HG03558 (cell line): ENCODE data around the gene SERINC2.

Source experiments
- ATAC-seq: cut with Tn5 transposase; IDR thresholded peaks from one replicate; pipeline ENCODE4 v1.9.1; 2021; ENCODE audit warnings: moderate number of reproducible peaks; ENCODE audit not compliant: unreplicated experiment; ENCODE audit errors: extremely low read depth

SERINC2 gene

DNA sequence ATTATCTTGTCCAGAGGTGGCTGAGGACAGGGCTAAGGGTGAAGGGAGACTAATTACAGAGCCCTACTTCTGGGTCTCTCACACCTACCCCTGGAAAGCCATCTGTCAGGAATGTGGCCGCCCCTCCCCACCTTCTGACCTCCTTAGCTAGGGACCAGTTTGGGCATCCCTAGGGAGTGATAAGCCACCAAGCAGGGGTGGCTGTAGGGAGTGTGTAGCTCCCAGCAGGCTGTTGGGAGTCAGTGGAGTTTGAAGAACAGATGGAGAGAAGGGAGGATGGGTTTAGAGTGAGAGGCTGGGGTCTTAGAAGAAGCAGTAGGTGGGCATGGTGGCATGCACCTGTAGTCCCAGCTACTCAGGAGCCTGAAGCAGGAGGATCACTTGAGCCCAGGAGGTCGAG, 808 bp upstream of the SERINC2 start:
- no peak for ATAC-seq

- ATAC-seq = no peak
Observed at GRCh38 chr1:31413405-31414001, 490 bp downstream of the SERINC2 start.

DNA sequence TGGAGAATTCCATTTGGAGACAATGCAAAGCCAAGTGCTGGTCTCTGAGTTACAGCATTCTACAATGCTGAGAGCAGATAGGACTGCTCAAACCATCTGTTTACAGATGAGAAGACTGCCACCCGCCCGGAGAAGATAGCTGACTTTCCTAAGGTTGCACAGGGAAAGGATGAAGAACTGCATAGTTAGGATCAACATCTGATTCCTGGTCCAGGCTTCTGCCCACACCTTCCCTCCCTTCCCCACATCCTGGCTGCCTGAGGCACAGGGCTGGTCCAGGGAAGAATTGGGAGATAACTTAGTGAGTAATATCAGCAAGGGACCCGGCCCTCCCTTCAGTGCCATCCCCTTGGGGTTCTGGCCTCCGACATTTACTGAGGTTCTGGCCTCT, 2.0 kb downstream of the SERINC2 start:
- ATAC-seq = no peak

- ATAC-seq = no peak
Observed at GRCh38 chr1:31415658-31416057, 2.6 kb downstream of the SERINC2 start.

DNA sequence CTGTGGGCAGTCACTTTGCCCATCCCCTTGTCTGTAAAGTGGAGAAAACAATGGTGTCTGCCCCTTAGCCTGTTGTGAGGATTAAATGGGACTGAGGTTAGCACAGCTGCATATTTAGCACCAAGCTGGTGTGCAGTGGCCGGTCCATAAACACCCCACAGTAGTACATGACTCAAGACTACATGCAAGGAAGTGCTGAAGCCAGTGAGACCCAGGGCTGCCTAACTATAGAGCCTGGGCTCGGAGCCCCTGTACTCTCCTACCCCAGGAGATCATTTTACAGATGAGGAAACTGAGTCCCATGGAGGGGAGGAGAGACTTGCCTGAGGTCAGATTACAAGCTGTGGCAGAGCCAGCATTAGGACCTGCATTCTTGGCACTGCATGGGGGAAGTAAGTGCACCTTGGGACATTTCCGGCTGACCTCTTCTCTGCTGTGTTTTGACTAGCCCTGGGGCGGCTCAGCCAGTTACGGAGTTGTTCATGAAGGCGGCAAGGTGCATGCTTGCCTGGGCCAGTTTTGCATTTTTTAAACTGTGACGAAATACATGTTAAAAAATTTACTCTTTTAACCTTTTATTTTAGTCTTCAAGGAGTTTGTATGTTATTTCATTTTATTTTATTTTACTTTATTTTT, 3.2 kb downstream of the SERINC2 start:
- ATAC-seq = no peak

DNA sequence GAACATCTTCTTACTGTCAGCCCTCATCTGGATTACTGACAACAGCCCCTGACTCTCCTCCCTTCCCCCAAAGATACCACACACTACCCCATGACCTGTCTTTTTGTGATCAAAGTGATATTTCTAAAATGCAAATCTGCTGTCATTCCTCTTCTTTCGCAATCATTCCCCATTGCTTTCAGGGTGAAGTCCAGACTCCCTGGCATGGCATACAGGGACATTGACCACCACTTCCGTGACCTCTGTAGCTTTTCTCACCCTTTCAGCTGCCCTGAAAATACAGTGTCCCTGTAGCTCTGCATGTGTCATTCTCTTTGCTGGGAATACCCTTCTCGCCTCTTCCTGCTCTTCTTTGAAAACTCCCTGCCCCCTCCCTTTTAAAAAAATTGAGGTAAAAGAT, 4.1 kb downstream of the SERINC2 start:
- no peak for ATAC-seq

DNA sequence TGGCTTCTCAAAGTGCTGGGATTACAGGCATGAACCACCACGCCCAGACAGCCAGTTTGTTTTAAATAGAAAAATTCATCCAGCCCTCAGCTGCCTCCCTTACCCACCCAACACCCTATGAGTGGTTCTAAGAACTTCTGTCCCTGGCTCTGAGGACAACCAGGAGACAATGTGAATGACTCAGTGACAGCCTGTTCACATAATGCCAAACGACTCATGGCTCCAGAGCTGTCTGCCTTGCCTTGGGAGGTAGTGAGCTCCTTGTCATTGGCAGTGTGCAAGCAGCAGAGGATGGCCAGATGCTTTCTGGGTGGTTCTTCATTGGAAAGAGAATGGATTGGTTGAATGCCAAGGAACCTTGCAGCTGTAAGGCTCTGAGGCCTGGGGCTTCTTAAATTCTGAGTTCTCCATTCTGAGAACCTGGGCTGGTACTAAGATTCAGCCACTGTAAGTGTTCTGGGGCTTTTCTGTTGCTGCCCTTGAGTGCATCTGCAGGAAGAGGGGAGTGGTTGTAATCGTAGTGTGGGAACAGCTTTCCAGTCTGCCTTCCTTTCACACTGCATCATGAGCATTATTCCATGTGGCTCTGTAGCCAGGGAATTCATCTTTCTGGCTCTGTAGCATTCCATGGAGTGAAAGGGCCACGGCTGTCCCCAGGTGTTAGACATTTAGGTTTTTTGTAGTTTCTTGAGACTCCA, 5.8 kb downstream of the SERINC2 start:
- ATAC-seq = no peak

DNA sequence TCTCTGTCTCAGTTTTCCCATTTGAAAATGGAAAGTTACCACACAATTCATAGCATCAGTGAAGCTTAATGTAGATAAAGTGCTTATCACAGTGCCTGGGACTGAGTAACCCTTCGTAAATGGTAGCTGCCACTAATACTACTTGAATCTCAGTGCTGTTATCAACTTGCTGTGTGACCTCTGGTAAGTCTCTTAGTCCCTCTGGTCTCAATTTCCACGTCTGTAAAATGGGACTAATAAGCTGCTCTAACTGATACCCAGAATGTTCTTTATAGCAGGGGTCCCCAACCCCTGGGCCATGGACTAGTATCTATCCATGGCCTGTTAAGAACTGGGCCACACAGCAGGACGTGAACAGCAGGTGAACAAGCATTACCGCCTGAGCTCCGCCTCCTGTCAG, 7.7 kb downstream of the SERINC2 start:
- no peak for ATAC-seq

DNA sequence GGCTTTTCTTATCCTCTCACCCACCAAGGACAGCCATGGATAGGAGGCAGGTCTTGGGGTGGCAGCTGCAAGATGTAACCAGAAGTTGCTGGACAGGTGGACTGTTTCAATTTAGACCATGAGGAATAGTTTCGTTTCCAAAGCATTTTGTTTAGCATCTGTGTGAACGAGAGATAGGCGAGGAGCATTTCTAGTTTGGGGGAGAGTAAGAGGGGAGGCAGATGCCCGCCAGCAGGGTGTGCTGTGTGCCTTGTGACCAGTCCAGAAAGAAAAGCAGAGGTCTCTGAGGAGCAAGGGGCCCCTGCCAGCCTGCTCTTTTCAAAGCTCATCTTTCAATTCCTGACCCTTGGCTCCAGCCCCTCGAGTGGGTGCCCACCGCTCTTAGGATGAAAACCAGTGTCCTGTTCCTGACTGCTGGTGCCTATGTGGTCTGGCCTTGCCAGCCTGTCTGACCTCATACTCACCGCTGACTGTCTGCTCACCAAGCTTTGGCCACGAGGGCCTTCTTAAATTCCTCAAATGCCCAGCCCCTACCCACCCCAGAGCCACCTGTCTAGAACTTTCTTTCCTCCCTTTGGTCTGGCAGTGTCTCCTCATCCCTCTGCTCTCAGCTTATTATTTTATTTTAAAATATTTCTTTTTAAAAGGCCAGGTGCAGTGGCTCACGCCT, 8.5 kb downstream of the SERINC2 start:
- ATAC-seq = no peak

DNA sequence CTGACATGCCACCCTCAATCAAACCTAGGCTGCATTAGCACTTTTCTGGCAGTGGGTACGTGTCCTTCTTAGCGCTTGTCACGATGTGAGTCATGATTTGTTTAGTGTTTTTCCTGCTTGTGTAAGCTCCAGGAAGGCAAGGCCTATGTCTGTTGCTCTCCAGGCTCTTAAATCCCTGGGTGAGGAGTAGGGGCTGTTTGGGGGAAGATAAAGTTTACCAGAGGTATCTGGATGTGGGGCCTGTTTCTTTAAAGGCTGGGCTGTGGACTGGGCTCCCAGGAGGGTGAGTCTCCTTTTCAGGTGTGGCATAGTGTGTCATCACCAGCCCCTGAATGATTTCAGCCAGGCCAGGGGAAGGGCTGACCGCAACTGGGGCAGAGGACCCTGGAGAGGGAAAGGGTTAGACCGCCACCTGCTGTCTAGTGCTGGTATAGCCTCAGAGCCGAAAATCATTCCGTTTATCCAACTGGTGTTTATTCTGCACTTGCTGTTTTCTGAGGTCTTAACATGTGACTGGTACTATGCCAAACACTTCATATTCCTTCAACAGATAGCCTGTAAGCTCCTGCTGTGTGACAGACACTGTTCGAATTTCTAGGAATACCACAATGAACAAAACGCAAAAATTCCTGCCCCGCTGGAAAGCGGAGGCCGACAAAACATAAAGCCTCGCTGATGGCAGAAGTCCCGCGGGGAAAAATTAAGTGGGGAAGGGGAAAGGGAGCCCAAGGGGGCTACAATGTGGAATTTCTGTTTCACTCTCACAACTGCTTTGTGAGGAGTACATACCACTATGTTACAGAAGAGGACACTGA, 9.7 kb downstream of the SERINC2 start:
- no peak for ATAC-seq

DNA sequence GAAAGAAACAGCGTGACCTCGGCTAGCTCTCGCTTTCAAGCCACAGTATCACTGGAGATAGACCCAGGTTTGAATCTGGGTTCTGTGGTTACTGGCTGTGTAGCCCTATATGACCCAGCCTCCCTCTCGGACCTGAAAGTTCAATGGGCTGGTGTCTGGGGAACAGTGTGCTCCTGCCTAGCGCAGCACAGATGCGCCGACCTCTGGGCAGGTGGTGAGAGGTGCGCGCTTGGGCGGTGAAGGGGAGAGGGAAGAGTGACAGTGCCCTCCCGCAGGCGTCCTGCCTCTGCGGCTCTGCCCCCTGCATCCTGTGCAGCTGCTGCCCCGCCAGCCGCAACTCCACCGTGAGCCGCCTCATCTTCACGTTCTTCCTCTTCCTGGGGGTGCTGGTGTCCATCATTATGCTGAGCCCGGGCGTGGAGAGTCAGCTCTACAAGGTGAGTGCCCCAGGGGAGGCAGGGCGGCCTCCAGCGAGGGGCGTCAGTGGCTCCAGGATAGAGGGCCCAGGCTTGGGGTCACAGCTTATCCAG, 10.5 kb downstream of the SERINC2 start:
- peak; percentile 63 for ATAC-seq

DNA sequence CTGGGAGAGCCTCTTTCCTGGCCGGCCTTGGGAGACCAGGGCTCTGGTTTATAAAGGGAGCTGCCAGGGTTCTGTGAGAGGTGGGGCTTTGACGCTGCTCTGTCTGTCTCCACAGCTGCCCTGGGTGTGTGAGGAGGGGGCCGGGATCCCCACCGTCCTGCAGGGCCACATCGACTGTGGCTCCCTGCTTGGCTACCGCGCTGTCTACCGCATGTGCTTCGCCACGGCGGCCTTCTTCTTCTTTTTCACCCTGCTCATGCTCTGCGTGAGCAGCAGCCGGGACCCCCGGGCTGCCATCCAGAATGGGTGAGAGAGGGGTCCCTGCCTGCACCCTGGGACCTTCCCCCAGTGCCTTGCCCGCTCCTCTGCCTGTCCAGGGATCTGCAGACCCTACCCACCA, 11.6 kb downstream of the SERINC2 start:
- no peak for ATAC-seq

DNA sequence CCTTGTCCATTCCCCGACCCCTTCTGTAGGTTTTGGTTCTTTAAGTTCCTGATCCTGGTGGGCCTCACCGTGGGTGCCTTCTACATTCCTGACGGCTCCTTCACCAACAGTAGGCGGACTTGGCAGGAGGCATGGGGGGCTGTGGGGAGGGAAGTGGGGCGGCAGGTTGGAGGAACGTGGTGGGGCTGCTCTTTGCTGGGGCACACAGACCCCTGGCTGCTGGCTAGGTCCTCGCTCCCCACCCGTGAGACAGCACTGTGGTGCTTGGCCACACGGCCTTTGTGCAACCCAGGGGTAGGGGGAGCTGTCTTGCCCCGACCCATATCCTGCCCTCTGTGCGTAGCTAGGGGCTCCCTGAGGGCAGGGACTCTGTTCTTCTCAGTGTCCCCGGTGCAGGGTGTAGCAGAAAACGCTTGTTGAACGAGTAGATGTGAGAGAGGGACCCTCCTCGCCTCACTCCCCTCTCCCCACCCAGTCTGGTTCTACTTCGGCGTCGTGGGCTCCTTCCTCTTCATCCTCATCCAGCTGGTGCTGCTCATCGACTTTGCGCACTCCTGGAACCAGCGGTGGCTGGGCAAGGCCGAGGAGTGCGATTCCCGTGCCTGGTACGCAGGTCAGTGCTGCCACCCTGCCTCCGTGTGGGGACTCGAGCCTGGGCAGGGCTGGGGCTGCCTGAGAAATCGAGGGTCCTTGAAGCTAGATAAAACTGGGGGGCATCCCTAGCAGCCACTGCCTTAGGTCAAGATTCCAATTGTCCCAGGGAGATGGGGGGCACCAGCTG, 12.5 kb downstream of the SERINC2 start:
- no peak for ATAC-seq

DNA sequence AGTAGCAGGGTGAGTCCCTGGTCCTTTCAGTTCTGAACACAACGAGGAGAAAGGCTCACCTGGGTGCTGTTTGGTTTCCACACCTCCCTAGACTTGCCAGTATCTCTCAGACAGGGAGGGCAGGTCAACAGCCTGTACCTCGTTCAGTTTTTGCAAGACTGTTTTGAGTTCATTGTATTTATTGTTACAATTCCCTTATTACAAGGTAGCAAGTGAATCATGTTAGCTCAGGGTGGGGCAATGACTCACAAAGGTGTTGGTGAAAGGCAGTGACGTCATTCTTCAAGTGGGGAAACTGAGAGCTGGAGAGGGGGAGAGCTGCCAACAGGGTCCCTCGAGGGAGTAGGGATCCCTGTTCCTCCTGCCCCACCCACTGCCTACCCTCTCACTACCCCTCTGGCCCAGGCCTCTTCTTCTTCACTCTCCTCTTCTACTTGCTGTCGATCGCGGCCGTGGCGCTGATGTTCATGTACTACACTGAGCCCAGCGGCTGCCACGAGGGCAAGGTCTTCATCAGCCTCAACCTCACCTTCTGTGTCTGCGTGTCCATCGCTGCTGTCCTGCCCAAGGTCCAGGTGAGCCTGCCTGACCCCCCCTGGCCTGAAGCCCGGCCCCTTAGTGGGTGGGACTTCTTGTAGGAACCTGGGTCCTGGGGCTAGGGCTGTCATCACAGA, 13.4 kb downstream of the SERINC2 start:
- no peak for ATAC-seq

- ATAC-seq = no peak
Observed at GRCh38 chr1:31427322-31427721, 14.3 kb downstream of the SERINC2 start.

DNA sequence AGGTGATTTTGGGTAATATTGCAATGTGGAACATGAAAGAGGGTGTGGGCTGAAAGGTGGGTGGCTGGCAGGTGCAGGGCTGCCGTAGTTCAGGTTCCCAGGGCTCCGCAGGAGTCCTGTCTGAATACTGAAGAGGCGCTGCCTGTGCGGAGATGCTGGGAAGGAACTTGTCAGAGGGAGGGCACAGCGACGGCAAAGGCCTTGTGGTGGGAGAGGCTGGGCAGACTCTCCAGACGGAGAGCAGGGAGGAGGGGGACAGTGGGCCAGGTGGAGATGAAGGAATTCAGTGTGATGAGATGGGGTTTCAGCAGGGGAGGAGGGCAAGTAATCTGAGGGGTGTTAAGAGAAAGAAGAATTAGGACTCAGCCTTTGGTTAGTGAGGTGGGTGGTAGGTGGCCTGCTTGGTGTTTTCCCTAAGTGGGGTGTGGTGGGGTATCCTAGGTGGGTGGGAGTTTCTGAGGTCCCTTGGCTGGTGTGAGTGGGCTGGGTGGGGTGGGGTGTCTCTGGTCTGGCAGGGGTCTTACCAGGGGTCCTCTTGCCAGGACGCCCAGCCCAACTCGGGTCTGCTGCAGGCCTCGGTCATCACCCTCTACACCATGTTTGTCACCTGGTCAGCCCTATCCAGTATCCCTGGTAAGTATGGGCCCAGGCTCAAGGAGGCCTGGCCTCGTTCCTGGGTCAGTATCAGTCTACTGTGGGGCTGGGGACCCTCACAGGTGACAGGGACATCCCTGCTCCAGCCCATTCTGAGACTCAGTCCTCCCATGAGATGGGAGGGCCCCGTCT, 15.6 kb downstream of the SERINC2 start:
- ATAC-seq = no peak

GRCh38 chr1:31429583-31429982, 16.6 kb downstream of the SERINC2 start:
- no peak for ATAC-seq
